C1 segment of cervical spinal cord (tissue), 14 donors: ENCODE data around the gene STUM.
"Not testable (repeated sequence)": the region's sequence is repeated elsewhere in the genome, so short reads cannot be mapped to it uniquely, and the experiment has no call there.

Experiments used
- DNase-seq, 14 donors: peaks; one replicate each; lab custom pipeline; 2025; lab: John Stamatoyannopoulos, UW

Gene STUM

GRCh38 chr1:226548256-226549093 is at the start of gene STUM:
STUM (plus strand) TSS chr1:226548764; CDS start chr1:226548905, 141 bp downstream.
- DNase-seq, result peak in 4 of 14 donors; percentile 13 to 49 (median 22)

- DNase-seq, result not testable (repeated sequence)
Measured at GRCh38 chr1:226499699-226500098, 48.9 kb upstream of the STUM start.

GRCh38 chr1:226506021-226506420 is 42.5 kb upstream of the STUM start:
- DNase-seq, result no peak

- peak in 1 of 14 donors; percentile 72 for DNase-seq
Measured at GRCh38 chr1:226506921-226507320, 41.6 kb upstream of the STUM start.

- DNase-seq, result peak in 2 of 14 donors; percentile 8 to 98
Measured at GRCh38 chr1:226510453-226510852, 38.1 kb upstream of the STUM start.

- DNase-seq, result no peak
Measured at GRCh38 chr1:226511296-226511695, 37.3 kb upstream of the STUM start.

GRCh38 chr1:226512076-226512728 is 36.4 kb upstream of the STUM start:
- no peak for DNase-seq

GRCh38 chr1:226518375-226518774 is 30.2 kb upstream of the STUM start:
- no peak for DNase-seq

- no peak for DNase-seq
Measured at GRCh38 chr1:226519135-226519534, 29.4 kb upstream of the STUM start.

GRCh38 chr1:226519716-226520598 is 28.6 kb upstream of the STUM start:
- peak in 1 of 14 donors; percentile 20 for DNase-seq

GRCh38 chr1:226520640-226521355 is 27.8 kb upstream of the STUM start:
- DNase-seq, result no peak

- DNase-seq, result no peak
Measured at GRCh38 chr1:226523646-226524406, 24.7 kb upstream of the STUM start.

GRCh38 chr1:226524547-226524946 is 24.0 kb upstream of the STUM start:
- no peak for DNase-seq

GRCh38 chr1:226525750-226526149 is 22.8 kb upstream of the STUM start:
- DNase-seq, result no peak

GRCh38 chr1:226526801-226527595 is 21.6 kb upstream of the STUM start:
- DNase-seq, result no peak

GRCh38 chr1:226529891-226530290 is 18.7 kb upstream of the STUM start:
- no peak for DNase-seq

GRCh38 chr1:226530591-226530990 is 18.0 kb upstream of the STUM start:
- no peak for DNase-seq

- DNase-seq, result no peak
Measured at GRCh38 chr1:226531360-226532093, 17.0 kb upstream of the STUM start.

GRCh38 chr1:226532553-226532952 is 16.0 kb upstream of the STUM start:
- DNase-seq, result no peak
